C4-2B (cell line): Measurements from ENCODE around the gene PTRHD1.

ENCODE experiments used
- CTCF ChIP-seq: fragments of 450-650 bp; conservative IDR thresholded peaks from 2 replicates; pipeline ENCODE4 v1.5.1; 2017; ENCODE audit warnings: mild to moderate bottlenecking
- ZFX ChIP-seq: fragments of 450-650 bp; IDR thresholded peaks from 2 replicates; pipeline ENCODE4 v1.6.1; 2017

- TF ChIP-seq CTCF, result no peak
- TF ChIP-seq ZFX, result no peak
These were observed 23.7 kb upstream of the PTRHD1 start for GRCh38 chr2:24816884-24817283.
